ENCODE results near the gene LDLRAD4. TPM values are rescaled to one million over a fixed set of nuclear protein-coding genes. Genes with fewer than 3 reads are reported as not detected.

The LDLRAD4 gene
- total and polyA plus RNA-seq, 2 experiments from 2014 or later, result 0.73 to 1.9 TPM

GRCh38 chr18:13465124-13465446 is 246.5 kb downstream of the LDLRAD4 start:
- Mint-ChIP-seq H3K27ac (no peak overlapping the region), H3K4me3 (no peak overlapping the region), H3K27me3 (ENCODE audit: insufficient read depth, low read depth, poor library complexity) (peaks cover 1% of the 10 kb centered on the region), H3K4me1 (peaks cover 22% of the 10 kb centered on the region), H3K36me3 (ENCODE audit: low read depth) (0 out of 3 replicates have a peak, but pooled peaks cover 3% of the 10 kb centered on the region), H3K9me3 (peaks cover 6% of the 10 kb centered on the region; the same call in 1 of the 3 replicates)
- Histone ChIP-seq H3K36me3 (ENCODE audit: insufficient read depth) (no peaks in the 10 kb centered on the region), H3K4me2 (no peak overlapping the region), H3K4me3 (no peak overlapping the region), H2AFZ (peak overlapping the region; percentile 66; the same call in 1 of the 2 replicates), H3K79me2 (replicated peaks; ENCODE audit: insufficient read depth) (no peaks in the 10 kb centered on the region), H4K20me1 (replicated peaks; ENCODE audit: insufficient read depth) (no peaks in the 10 kb centered on the region), H3K4me1 (ENCODE audit: insufficient read depth) (no peaks in the 10 kb centered on the region; the same call in 1 of the 2 replicates), H3K27me3 (ENCODE audit: insufficient read depth) (no peaks in the 10 kb centered on the region), H3K9me2 (ENCODE audit: insufficient read depth) (0 out of 2 replicates have a peak, but pooled peaks cover 5% of the 10 kb centered on the region), H3F3A (replicated peaks; ENCODE audit: low read depth) (no peaks in the 10 kb centered on the region), H3K27ac (ENCODE audit: low read depth) (no peak overlapping the region)
- DNase-seq (ENCODE audit: low spot score) (no peak), ATAC-seq (no peak)
- TF ChIP-seq NANOG (IDR thresholded peaks at IDR 0.05; ENCODE audit: borderline replicate concordance) (no peak), JUNB (IDR thresholded peaks at IDR 0.05; ENCODE audit: unreplicated experiment) (no peak)

- Mint-ChIP-seq H3K4me3 (no peak overlapping the region), H3K27ac (no peak overlapping the region; the same call in 1 of the 2 replicates), H3K4me1 (peaks cover 22% of the 10 kb centered on the region), H3K27me3 (ENCODE audit: insufficient read depth, low read depth, poor library complexity) (peaks cover 1% of the 10 kb centered on the region), H3K9me3 (peaks cover 6% of the 10 kb centered on the region; the same call in 1 of the 3 replicates), H3K36me3 (ENCODE audit: low read depth) (0 out of 3 replicates have a peak, but pooled peaks cover 3% of the 10 kb centered on the region)
- Histone ChIP-seq H3K27ac (ENCODE audit: low read depth) (no peak overlapping the region), H4K20me1 (replicated peaks; ENCODE audit: insufficient read depth) (no peaks in the 10 kb centered on the region), H3K79me2 (replicated peaks; ENCODE audit: insufficient read depth) (no peaks in the 10 kb centered on the region), H3F3A (replicated peaks; ENCODE audit: low read depth) (no peaks in the 10 kb centered on the region), H3K9me2 (ENCODE audit: insufficient read depth) (0 out of 2 replicates have a peak, but pooled peaks cover 5% of the 10 kb centered on the region), H3K4me2 (no peak overlapping the region), H3K36me3 (ENCODE audit: insufficient read depth) (no peaks in the 10 kb centered on the region), H3K27me3 (ENCODE audit: insufficient read depth) (no peaks in the 10 kb centered on the region), H3K4me1 (ENCODE audit: insufficient read depth) (no peaks in the 10 kb centered on the region; the same call in 1 of the 2 replicates), H2AFZ (no peak overlapping the region; the same call in 1 of the 2 replicates), H3K4me3 (no peak overlapping the region)
- DNase-seq (ENCODE audit: low spot score), result no peak
- no peak for ATAC-seq
- no peak for TF ChIP-seq REST (IDR thresholded peaks at IDR 0.05; ENCODE audit: unreplicated experiment)
- TF ChIP-seq ZNF462 (CRISPR knock-in tag; IDR thresholded peaks at IDR 0.05), result no peak
- TF ChIP-seq EZH2phosphoT487 (IDR thresholded peaks at IDR 0.05; ENCODE audit: unreplicated experiment), result no peak
- TF ChIP-seq NANOG (IDR thresholded peaks at IDR 0.05; ENCODE audit: borderline replicate concordance), result no peak
- no peak for TF ChIP-seq CREB1 (CRISPR knock-in tag; IDR thresholded peaks at IDR 0.05; ENCODE audit: low read depth)
- TF ChIP-seq EZH2 (IDR thresholded peaks at IDR 0.05; ENCODE audit: low read depth, unreplicated experiment), result no peak
- TF ChIP-seq CTCF (conservative IDR thresholded peaks at IDR 0.05; ENCODE audit: low read depth in 2 of 2), result no peak
- no peak for TF ChIP-seq STAT1 (IDR thresholded peaks at IDR 0.05; ENCODE audit: unreplicated experiment)
- TF ChIP-seq ZNF331 (CRISPR knock-in tag; IDR thresholded peaks at IDR 0.05; ENCODE audit: low read depth), result no peak
- no peak for TF ChIP-seq JUNB (IDR thresholded peaks at IDR 0.05; ENCODE audit: unreplicated experiment)
These were observed 246.9 kb downstream of the LDLRAD4 start for GRCh38 chr18:13465476-13465875.

Data from GM23338 (cell line).